Mesothelial cell of epicardium (in vitro differentiated cells): ENCODE results near the gene MAGI1. TPM values are rescaled to one million over a fixed set of nuclear protein-coding genes. Genes with fewer than 3 reads are reported as not detected.

Experiments
- DNase-seq, 2 experiments: peaks; one replicate each; pipeline ENCODE4 v3.0.0; 2021; ENCODE audit warnings: low spot score in 2 of 2; ENCODE audit not compliant: unreplicated experiment in 2 of 2
- H3K27ac Mint-ChIP-seq: 2 replicates; pipeline ENCODE4 v1.8.0; 2021; ENCODE audit warnings: mixed read lengths
- H3K27me3 Mint-ChIP-seq: 2 replicates; pipeline ENCODE4 v1.8.0; 2021; ENCODE audit warnings: low read depth, mixed read lengths
- H3K36me3 Mint-ChIP-seq: 2 replicates; pipeline ENCODE4 v1.8.0; 2021; ENCODE audit warnings: mixed read lengths
- H3K4me1 Mint-ChIP-seq: 2 replicates; pipeline ENCODE4 v1.8.0; 2021; ENCODE audit warnings: mixed read lengths
- H3K4me3 Mint-ChIP-seq: 2 replicates; pipeline ENCODE4 v1.8.0; 2021; ENCODE audit warnings: mild to moderate bottlenecking, moderate library complexity, mixed read lengths
- H3K9me3 Mint-ChIP-seq: 2 replicates; pipeline ENCODE4 v1.8.0; 2021; ENCODE audit warnings: mixed read lengths
- total RNA-seq: library from RNA; stranded (reverse); gene quantifications from 3 replicates; pipeline ENCODE4 v1.2.1, GENCODE V29; 2021
- TF ChIP-seq, protein P1 (sequence below): fragments of 200-600 bp; sonication (generic); IDR thresholded peaks from one replicate; pipeline ENCODE4 v1.5.0; 2021; ENCODE audit warnings: antibody characterized with exemption; ENCODE audit not compliant: unreplicated experiment

The MAGI1 gene
- total RNA-seq, 1 donor from 2014 or later = 65.6 TPM

DNA sequence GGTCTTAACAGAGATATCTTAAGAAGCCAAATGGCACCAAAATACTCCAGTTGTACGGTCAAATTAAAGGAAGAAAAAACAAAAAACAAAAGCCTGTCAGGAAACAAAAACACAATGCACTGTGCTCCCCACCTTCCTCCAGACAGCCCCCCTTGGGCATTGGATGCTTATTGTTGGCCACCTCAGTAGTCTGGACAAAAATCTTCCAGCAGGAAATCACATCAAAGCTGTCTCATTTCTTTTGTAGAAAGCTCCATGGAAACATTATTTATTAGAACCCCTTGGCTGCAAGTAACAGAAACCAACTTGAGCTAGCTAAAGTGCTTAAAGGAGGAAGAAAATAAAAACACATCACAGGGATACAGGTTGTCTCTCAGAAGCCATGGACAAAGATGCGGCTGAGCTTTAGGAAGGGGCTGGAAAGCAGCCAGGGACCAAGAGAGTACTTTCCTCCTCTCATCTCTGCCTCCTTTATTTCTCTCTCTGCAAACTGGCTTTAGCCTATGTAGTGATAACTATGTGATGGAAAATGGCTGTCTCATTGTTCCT lies 699.5 kb downstream of the MAGI1 start:
- H3K4me1 Mint-ChIP-seq = peaks cover 7% of the 10 kb centered on the region
- peaks cover 9% of the 10 kb centered on the region for H3K9me3 Mint-ChIP-seq
- TF ChIP-seq, protein P1, sequence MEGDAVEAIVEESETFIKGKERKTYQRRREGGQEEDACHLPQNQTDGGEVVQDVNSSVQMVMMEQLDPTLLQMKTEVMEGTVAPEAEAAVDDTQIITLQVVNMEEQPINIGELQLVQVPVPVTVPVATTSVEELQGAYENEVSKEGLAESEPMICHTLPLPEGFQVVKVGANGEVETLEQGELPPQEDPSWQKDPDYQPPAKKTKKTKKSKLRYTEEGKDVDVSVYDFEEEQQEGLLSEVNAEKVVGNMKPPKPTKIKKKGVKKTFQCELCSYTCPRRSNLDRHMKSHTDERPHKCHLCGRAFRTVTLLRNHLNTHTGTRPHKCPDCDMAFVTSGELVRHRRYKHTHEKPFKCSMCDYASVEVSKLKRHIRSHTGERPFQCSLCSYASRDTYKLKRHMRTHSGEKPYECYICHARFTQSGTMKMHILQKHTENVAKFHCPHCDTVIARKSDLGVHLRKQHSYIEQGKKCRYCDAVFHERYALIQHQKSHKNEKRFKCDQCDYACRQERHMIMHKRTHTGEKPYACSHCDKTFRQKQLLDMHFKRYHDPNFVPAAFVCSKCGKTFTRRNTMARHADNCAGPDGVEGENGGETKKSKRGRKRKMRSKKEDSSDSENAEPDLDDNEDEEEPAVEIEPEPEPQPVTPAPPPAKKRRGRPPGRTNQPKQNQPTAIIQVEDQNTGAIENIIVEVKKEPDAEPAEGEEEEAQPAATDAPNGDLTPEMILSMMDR = no peak
- peaks cover 13% of the 10 kb centered on the region for H3K27me3 Mint-ChIP-seq
- H3K36me3 Mint-ChIP-seq = no peaks in the 10 kb centered on the region
- no peak overlapping the region for H3K27ac Mint-ChIP-seq
- DNase-seq = no peak
- no peak overlapping the region for H3K4me3 Mint-ChIP-seq

DNA sequence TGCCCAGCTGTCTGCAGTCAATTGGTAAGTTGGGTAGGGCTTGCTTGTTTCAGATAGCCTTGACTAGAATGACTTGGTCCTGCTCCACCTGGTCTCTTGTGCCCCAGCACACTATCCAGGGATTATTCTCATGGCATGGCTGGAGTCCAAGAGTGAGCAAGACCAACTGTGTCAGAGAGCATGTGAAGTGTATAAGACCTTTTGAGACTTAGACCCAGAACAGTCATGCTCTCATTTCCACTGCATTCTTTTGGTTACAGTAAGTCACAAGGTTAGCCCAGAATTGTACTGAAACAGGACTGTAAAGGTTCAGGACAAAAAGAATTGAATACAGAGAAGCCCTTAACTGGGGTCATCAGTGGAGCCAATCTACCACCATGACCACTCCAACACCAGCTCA lies 700.1 kb downstream of the MAGI1 start:
- H3K4me1 Mint-ChIP-seq = peaks cover 11% of the 10 kb centered on the region
- H3K27me3 Mint-ChIP-seq = peaks cover 13% of the 10 kb centered on the region
- H3K36me3 Mint-ChIP-seq = no peaks in the 10 kb centered on the region
- H3K4me3 Mint-ChIP-seq = no peak overlapping the region
- DNase-seq = no peak
- H3K9me3 Mint-ChIP-seq = peaks cover 9% of the 10 kb centered on the region
- H3K27ac Mint-ChIP-seq = no peak overlapping the region
- TF ChIP-seq, protein P1 = no peak

DNA sequence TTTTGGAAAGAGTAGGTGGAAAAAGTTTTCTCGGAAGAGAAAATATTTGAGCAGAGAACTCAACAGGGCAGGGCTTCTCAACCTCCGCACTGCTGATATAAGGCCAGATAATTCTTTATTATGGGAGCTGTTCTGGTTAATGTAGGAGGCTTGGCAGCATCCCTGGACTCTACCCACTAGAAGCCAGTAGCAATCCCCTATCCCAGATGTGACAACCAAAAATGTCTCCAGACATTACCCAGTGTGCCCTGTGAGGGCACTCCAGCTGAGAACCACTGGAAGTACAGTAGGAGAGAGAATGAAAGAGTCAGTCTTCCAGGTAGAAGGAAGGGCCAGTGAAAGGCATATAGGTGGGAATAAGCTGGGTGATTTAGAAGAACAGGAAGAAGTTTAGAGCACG lies 703.1 kb downstream of the MAGI1 start:
- Mint-ChIP-seq H3K36me3 (no peaks in the 10 kb centered on the region), H3K4me3 (no peak overlapping the region), H3K9me3 (peaks cover 9% of the 10 kb centered on the region), H3K27ac (no peak overlapping the region), H3K27me3 (peaks cover 2% of the 10 kb centered on the region), H3K4me1 (peaks cover 17% of the 10 kb centered on the region)
- no peak for DNase-seq
- TF ChIP-seq, protein P1 = no peak

DNA sequence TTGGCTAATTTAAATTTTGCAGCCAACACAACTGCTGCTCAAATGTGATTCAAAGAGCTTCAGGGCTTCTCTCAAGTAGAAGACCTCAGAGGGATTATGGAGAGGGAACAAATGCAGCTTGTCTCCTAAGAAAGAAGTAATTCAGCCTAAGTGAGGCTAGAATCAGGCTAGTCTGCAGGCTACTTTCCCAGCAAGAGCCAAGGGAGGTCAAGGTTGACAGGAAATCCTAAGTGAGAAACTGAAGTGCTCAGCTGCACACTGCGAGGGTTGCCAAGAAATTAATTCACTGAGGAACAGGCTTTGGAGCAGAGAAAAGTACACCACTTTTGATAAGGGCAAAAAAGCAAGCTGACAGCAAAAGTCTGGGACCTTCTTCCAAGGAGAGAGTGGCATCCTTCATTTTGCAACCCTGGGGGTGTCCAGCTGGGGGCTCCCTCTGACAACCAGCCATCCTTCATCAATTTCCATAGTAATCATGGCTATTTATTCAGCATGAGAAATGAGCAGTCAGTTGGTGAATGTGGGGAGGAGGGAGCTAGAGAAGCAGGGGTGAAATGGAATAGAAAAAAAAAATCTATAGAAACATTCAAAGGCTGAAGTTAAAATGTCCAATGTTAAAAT lies 704.6 kb downstream of the MAGI1 start:
- no peaks in the 10 kb centered on the region for H3K36me3 Mint-ChIP-seq
- H3K4me3 Mint-ChIP-seq = no peak overlapping the region
- no peaks in the 10 kb centered on the region for H3K27me3 Mint-ChIP-seq
- DNase-seq = no peak
- TF ChIP-seq, protein P1 = no peak
- H3K4me1 Mint-ChIP-seq = peaks cover 22% of the 10 kb centered on the region
- peaks cover 9% of the 10 kb centered on the region for H3K9me3 Mint-ChIP-seq
- H3K27ac Mint-ChIP-seq = peak overlapping the region; percentile 43

DNA sequence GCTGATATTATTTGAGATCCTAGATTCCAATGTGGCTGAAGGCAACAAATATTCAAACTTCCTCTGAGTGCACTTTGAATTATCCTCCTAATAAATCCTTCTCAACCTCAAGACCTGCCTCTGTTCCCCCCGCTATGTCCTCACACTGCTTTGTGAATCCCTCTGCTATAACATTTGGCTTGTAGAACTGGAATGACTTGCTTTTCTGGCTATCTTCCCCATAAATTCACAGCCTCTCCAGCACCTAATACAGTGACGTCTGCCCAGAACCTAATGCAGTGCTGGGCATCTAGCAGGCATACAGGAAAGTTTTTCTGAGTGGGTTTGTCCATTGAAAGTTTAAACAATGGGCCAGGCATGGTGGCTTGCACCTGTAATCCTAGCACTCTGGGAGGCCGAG lies 707.0 kb downstream of the MAGI1 start:
- TF ChIP-seq, protein P1 = no peak
- H3K27me3 Mint-ChIP-seq = no peaks in the 10 kb centered on the region
- peak overlapping the region; percentile 63 for H3K27ac Mint-ChIP-seq
- H3K4me1 Mint-ChIP-seq = peaks cover 22% of the 10 kb centered on the region
- DNase-seq = no peak
- no peak overlapping the region for H3K4me3 Mint-ChIP-seq
- no peaks in the 10 kb centered on the region for H3K36me3 Mint-ChIP-seq
- H3K9me3 Mint-ChIP-seq = peaks cover 9% of the 10 kb centered on the region
